Liver (tissue), 9 donors: ENCODE data around the gene ZNF664. TPM values are rescaled to one million over a fixed set of nuclear protein-coding genes. Genes with fewer than 3 reads are reported as not detected.

Experiments used
- DNase-seq: peaks from one replicate; pipeline ENCODE4 v3.0.0-alpha.2; 2017; ENCODE audit warnings: low spot score
- H3K27ac ChIP-seq, 2 donors: one replicate each; pipeline ENCODE4 v1.7.0; 2013; ENCODE audit warnings: inconsistent platforms in 2 of 2, low read length in 2 of 2, control low read depth in 1 of 2, low read depth in 1 of 2, mild to moderate bottlenecking in 1 of 2
- H3K27me3 ChIP-seq, 4 donors: one replicate each; pipeline versions ENCODE4 v1.6.1 to v1.7.0; 2013; ENCODE audit warnings: low read length in 3 of 4, inconsistent platforms in 1 of 4, mild to moderate bottlenecking in 1 of 4, moderate library complexity in 1 of 4; ENCODE audit not compliant: control insufficient read depth in 4 of 4, insufficient read depth in 4 of 4
- H3K36me3 ChIP-seq, 4 donors: one replicate each; pipeline versions ENCODE4 v1.6.1 to v1.7.0; 2013; ENCODE audit warnings: low read length in 3 of 4, mild to moderate bottlenecking in 3 of 4, low read depth in 1 of 4, moderate library complexity in 1 of 4; ENCODE audit not compliant: control insufficient read depth in 4 of 4, insufficient read depth in 3 of 4
- H3K4me1 ChIP-seq, 4 donors: one replicate each; pipeline versions ENCODE4 v1.6.1 to v1.7.0; 2013; ENCODE audit warnings: low read length in 3 of 4, mild to moderate bottlenecking in 3 of 4, moderate library complexity in 1 of 4; ENCODE audit not compliant: control insufficient read depth in 4 of 4, insufficient read depth in 4 of 4
- H3K4me3 ChIP-seq, 3 donors: one replicate each; pipeline versions ENCODE4 v1.6.1 to v1.7.0; 2013; ENCODE audit warnings: low read length in 3 of 3, control low read depth in 1 of 3, low read depth in 1 of 3, mild to moderate bottlenecking in 1 of 3
- H3K9ac ChIP-seq, 2 donors: one replicate each; pipeline ENCODE4 v1.7.0; 2013; ENCODE audit warnings: low read length in 2 of 2, mild to moderate bottlenecking in 2 of 2, moderate library complexity in 2 of 2, control low read depth in 1 of 2, low read depth in 1 of 2
- H3K9me3 ChIP-seq, 4 donors: one replicate each; pipeline versions ENCODE4 v1.6.1 to v1.7.0; 2013; ENCODE audit warnings: low read length in 3 of 4; ENCODE audit not compliant: control insufficient read depth in 4 of 4
- EGR1 ChIP-seq, 2 donors: IDR thresholded peaks; 2 replicates each; pipeline ENCODE4 v1.6.1; 2016 to 2018; ENCODE audit warnings: antibody characterized with exemption in 2 of 2, low read depth in 2 of 2
- FOXA1 ChIP-seq: IDR thresholded peaks from 2 replicates; pipeline ENCODE4 v1.6.1; 2016; ENCODE audit warnings: antibody characterized with exemption
- FOXA2 ChIP-seq: IDR thresholded peaks from 2 replicates; pipeline ENCODE4 v1.6.1; 2016; ENCODE audit warnings: antibody characterized with exemption
- HNF4A ChIP-seq, 2 donors: conservative IDR thresholded peaks; 2 replicates each; pipeline ENCODE4 v1.6.1; 2016; ENCODE audit warnings: antibody characterized with exemption in 2 of 2, mild to moderate bottlenecking in 2 of 2
- JUND ChIP-seq, 2 donors: IDR thresholded peaks; 2 replicates each; pipeline ENCODE4 v1.6.1; 2016; ENCODE audit warnings: antibody characterized with exemption in 2 of 2
- NR2F2 ChIP-seq: IDR thresholded peaks from 2 replicates; pipeline ENCODE4 v1.6.1; 2016; ENCODE audit warnings: antibody characterized with exemption
- RAD21 ChIP-seq, 2 donors: IDR thresholded peaks; 2 replicates each; pipeline ENCODE4 v1.6.1; 2016; ENCODE audit warnings: antibody characterized with exemption in 2 of 2, mild to moderate bottlenecking in 2 of 2
- RXRA ChIP-seq, 2 donors: IDR thresholded peaks; 2 replicates each; pipeline ENCODE4 v1.6.1; 2017 to 2018; ENCODE audit warnings: antibody characterized with exemption in 2 of 2, mild to moderate bottlenecking in 1 of 2
- SP1 ChIP-seq: IDR thresholded peaks from 2 replicates; pipeline ENCODE4 v1.6.1; 2018; ENCODE audit warnings: antibody characterized with exemption, mild to moderate bottlenecking
- TAF1 ChIP-seq: conservative IDR thresholded peaks from 2 replicates; pipeline ENCODE4 v1.6.1; 2016; ENCODE audit warnings: antibody characterized with exemption, mild to moderate bottlenecking
- YY1 ChIP-seq: IDR thresholded peaks from 2 replicates; pipeline ENCODE4 v1.6.1; 2016; ENCODE audit warnings: antibody characterized with exemption, mild to moderate bottlenecking
- WGBS: extraction: QIAGEN DNeasy Blood & Tissue Kit; methylation state at CpG from one replicate; pipeline ENCODE4 v1.1.7; 2013; 5-methylcytosine and 5-hydroxymethylcytosine counted together
- polyA plus RNA-seq, 2 donors: library from polyadenylated mRNA; stranded (reverse) in 1 of 2; unstranded in 1 of 2; fragments of 200-250 nt in 1 of 2; fragments of >200 nt in 1 of 2; fragmentation: Nextera tagmentation in 1 of 2; extraction: Ambion mirVana in 1 of 2; gene quantifications; one replicate each; pipeline versions ENCODE4 v1.2.1 to v1.2.3, GENCODE V29; 2013 to 2015
- total RNA-seq, 2 donors: library from RNA; depleted of rRNA; stranded (reverse); fragments of >200 nt; gene quantifications; one replicate each; pipeline ENCODE4 v1.2.3, GENCODE V29; 2014
- TF ChIP-seq, protein P1 (sequence below): IDR thresholded peaks from 2 replicates; pipeline ENCODE4 v1.6.1; 2016; ENCODE audit warnings: antibody characterized with exemption, mild to moderate bottlenecking
- TF ChIP-seq, protein P2 (sequence below): IDR thresholded peaks from 2 replicates; pipeline ENCODE4 v1.6.1; 2016; ENCODE audit warnings: antibody characterized with exemption
- TF ChIP-seq, protein P3 (sequence below): IDR thresholded peaks from 2 replicates; pipeline ENCODE4 v1.6.1; 2016; ENCODE audit warnings: antibody characterized with exemption
- TF ChIP-seq, protein P4 (sequence below): fragments of 150-350 bp; IDR thresholded peaks from 2 replicates; pipeline ENCODE4 v1.5.1; 2017; ENCODE audit warnings: improper control_type of control experiment, low read depth, low read length; ENCODE audit not compliant: missing input control
- TF ChIP-seq, protein P5 (sequence below): IDR thresholded peaks from 2 replicates; pipeline ENCODE4 v1.6.1; 2016; ENCODE audit warnings: antibody characterized with exemption
- donor health status: healthy.
- donor health status: healthy.
- donor health status: healthy.
- donor health status: healthy.
- donor health status: healthy.

The ZNF664 gene
- total and polyA plus RNA-seq, 4 donors, result 7.2 to 40.3 (median 29.6) TPM

DNA sequence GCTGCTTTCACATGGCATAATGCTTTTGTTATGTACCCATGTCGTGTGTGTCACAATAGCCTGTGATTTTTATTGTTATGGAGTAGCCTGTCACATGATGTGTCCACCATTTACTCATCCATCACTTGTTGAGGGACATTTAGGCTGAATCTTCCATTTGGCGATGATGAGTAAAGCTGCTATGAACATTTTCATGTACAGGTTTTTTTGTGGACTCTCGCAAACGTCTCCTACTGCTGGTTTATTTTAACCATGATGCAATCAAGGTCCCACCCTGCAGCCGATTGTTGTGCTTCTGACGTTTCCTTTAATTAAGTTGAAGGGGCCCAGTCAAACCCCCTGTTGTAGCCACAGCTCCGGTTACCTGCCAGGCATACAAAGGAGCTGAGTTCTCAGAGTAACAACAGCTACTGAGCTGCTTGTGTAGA lies 63.2 kb downstream of the ZNF664 start:
- H3K9ac ChIP-seq, result no peak overlapping the region
- H3K27ac ChIP-seq, result no peak overlapping the region
- TF ChIP-seq JUND (IDR thresholded peaks at IDR 0.05) (no peak), RXRA (IDR thresholded peaks at IDR 0.05) (no peak)
- TF ChIP-seq, protein P1, sequence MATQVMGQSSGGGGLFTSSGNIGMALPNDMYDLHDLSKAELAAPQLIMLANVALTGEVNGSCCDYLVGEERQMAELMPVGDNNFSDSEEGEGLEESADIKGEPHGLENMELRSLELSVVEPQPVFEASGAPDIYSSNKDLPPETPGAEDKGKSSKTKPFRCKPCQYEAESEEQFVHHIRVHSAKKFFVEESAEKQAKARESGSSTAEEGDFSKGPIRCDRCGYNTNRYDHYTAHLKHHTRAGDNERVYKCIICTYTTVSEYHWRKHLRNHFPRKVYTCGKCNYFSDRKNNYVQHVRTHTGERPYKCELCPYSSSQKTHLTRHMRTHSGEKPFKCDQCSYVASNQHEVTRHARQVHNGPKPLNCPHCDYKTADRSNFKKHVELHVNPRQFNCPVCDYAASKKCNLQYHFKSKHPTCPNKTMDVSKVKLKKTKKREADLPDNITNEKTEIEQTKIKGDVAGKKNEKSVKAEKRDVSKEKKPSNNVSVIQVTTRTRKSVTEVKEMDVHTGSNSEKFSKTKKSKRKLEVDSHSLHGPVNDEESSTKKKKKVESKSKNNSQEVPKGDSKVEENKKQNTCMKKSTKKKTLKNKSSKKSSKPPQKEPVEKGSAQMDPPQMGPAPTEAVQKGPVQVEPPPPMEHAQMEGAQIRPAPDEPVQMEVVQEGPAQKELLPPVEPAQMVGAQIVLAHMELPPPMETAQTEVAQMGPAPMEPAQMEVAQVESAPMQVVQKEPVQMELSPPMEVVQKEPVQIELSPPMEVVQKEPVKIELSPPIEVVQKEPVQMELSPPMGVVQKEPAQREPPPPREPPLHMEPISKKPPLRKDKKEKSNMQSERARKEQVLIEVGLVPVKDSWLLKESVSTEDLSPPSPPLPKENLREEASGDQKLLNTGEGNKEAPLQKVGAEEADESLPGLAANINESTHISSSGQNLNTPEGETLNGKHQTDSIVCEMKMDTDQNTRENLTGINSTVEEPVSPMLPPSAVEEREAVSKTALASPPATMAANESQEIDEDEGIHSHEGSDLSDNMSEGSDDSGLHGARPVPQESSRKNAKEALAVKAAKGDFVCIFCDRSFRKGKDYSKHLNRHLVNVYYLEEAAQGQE, result no peak
- H3K9me3 ChIP-seq, result no peaks in the 10 kb centered on the region
- DNase-seq, result no peak
- H3K27me3 ChIP-seq, result no peaks in the 10 kb centered on the region
- H3K4me1 ChIP-seq, result no peaks in the 10 kb centered on the region
- WGBS, result 63% methylated on average over 7 of the region's 7 CpGs
- H3K4me3 ChIP-seq, result no peak overlapping the region
- H3K36me3 ChIP-seq, result no peaks in the 10 kb centered on the region

DNA sequence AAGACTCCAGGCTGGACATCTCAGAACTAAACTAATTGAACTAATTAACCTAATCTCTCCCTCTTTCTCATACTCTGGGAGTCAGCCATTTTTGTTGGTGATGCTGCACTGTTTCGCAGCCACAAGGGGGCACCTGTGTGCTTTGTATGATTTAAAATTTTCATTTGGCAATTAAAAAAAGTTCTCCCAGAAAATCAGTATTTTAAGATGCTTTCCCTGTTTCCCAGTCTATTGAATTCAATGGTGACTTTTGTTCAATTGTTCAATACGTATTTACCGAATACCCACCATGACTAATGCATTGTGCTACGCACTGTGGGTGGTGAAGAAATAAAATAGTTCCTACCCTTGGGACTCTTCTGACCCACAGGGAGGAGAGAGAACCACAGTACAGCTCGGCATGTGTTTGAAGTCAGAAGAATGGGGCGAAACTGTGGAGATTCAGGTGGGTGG lies 63.7 kb downstream of the ZNF664 start:
- Histone ChIP-seq H3K27me3 (no peaks in the 10 kb centered on the region), H3K27ac (no peak overlapping the region), H3K4me3 (no peak overlapping the region), H3K36me3 (no peaks in the 10 kb centered on the region), H3K4me1 (no peaks in the 10 kb centered on the region), H3K9me3 (no peaks in the 10 kb centered on the region), H3K9ac (no peak overlapping the region)
- DNase-seq, result no peak
- 34% methylated on average over 6 of the region's 6 CpGs for WGBS
- TF ChIP-seq, protein P2, sequence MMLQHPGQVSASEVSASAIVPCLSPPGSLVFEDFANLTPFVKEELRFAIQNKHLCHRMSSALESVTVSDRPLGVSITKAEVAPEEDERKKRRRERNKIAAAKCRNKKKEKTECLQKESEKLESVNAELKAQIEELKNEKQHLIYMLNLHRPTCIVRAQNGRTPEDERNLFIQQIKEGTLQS, result no peak
- TF ChIP-seq, protein P1, result no peak
- TF ChIP-seq, protein P3, sequence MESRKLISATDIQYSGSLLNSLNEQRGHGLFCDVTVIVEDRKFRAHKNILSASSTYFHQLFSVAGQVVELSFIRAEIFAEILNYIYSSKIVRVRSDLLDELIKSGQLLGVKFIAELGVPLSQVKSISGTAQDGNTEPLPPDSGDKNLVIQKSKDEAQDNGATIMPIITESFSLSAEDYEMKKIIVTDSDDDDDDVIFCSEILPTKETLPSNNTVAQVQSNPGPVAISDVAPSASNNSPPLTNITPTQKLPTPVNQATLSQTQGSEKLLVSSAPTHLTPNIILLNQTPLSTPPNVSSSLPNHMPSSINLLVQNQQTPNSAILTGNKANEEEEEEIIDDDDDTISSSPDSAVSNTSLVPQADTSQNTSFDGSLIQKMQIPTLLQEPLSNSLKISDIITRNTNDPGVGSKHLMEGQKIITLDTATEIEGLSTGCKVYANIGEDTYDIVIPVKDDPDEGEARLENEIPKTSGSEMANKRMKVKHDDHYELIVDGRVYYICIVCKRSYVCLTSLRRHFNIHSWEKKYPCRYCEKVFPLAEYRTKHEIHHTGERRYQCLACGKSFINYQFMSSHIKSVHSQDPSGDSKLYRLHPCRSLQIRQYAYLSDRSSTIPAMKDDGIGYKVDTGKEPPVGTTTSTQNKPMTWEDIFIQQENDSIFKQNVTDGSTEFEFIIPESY, result no peak
- peak; percentile 93 to 94 for TF ChIP-seq RAD21 (IDR thresholded peaks at IDR 0.05)
- TF ChIP-seq SP1, result no peak
- TF ChIP-seq, protein P4, sequence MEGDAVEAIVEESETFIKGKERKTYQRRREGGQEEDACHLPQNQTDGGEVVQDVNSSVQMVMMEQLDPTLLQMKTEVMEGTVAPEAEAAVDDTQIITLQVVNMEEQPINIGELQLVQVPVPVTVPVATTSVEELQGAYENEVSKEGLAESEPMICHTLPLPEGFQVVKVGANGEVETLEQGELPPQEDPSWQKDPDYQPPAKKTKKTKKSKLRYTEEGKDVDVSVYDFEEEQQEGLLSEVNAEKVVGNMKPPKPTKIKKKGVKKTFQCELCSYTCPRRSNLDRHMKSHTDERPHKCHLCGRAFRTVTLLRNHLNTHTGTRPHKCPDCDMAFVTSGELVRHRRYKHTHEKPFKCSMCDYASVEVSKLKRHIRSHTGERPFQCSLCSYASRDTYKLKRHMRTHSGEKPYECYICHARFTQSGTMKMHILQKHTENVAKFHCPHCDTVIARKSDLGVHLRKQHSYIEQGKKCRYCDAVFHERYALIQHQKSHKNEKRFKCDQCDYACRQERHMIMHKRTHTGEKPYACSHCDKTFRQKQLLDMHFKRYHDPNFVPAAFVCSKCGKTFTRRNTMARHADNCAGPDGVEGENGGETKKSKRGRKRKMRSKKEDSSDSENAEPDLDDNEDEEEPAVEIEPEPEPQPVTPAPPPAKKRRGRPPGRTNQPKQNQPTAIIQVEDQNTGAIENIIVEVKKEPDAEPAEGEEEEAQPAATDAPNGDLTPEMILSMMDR, result peak; percentile 97
- TF ChIP-seq TAF1, result no peak
- no peak for TF ChIP-seq JUND (IDR thresholded peaks at IDR 0.05)
- TF ChIP-seq HNF4A (conservative IDR thresholded peaks at IDR 0.05), result no peak
- no peak for TF ChIP-seq FOXA1
- TF ChIP-seq RXRA (IDR thresholded peaks at IDR 0.05), result no peak
- TF ChIP-seq YY1, result peak; percentile 79
- no peak for TF ChIP-seq NR2F2
- TF ChIP-seq EGR1 (IDR thresholded peaks at IDR 0.05; ENCODE audit: low read depth in 2 of 2), result no peak
- TF ChIP-seq, protein P5, sequence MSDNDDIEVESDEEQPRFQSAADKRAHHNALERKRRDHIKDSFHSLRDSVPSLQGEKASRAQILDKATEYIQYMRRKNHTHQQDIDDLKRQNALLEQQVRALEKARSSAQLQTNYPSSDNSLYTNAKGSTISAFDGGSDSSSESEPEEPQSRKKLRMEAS, result no peak
- TF ChIP-seq FOXA2, result no peak
